Measurements from ENCODE around the gene MORN4.
"Not testable (repeated sequence)": the region's sequence is repeated elsewhere in the genome, so short reads cannot be mapped to it uniquely, and the experiment has no call there.

Gene MORN4

DNA sequence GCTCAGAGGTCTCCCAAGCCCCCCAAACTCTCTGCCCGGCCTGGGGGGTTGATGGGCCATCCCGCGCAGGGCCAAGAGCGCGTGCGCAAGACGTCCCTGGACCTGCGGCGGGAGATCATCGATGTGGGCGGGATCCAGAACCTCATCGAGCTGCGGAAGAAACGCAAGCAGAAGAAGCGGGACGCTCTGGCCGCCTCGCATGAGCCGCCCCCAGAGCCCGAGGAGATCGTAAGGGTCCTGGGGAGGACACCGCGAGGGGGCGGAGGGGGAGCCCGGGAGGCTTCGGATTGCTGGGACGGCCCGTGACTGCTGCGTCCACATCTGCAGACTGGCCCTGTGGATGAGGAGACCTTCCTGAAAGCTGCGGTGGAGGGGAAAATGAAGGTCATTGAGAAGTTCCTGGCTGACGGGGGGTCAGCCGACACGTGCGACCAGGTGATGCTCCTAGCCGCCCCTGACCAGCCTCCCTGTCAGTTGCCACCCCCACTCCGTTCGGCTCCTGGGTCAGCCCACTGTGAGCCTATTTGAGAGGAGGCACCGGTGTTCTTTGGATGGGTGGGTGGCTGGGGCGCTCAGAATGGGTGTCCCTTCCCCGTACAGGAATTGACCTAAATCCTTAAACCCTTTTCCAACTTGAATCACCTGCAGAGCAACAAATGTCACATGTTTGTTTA, 55.0 kb downstream of the MORN4 start:
- no peak for TF ChIP-seq LEF1 (IDR thresholded peaks at IDR 0.05; ENCODE audit: borderline replicate concordance)
- no peak for TF ChIP-seq SUZ12 (IDR thresholded peaks at IDR 0.05)
- no peak for TF ChIP-seq SP1 (IDR thresholded peaks at IDR 0.05)
- TF ChIP-seq HDGF (IDR thresholded peaks at IDR 0.05; ENCODE audit: borderline replicate concordance), result no peak
- no peak for TF ChIP-seq L3MBTL2 (conservative IDR thresholded peaks at IDR 0.05)
- TF ChIP-seq TARDBP (IDR thresholded peaks at IDR 0.05), result no peak
- TF ChIP-seq FOXA1 (IDR thresholded peaks at IDR 0.05), result no peak
- no peak for TF ChIP-seq BHLHE40 (IDR thresholded peaks at IDR 0.05; ENCODE audit: borderline replicate concordance)
- TF ChIP-seq NFRKB (IDR thresholded peaks at IDR 0.05), result no peak
- POLR2A ChIA-PET, result no interaction called here
- CTCF ChIA-PET, result no interaction called here

GRCh38 chr10:97577701-97578100, 55.6 kb downstream of the MORN4 start:
- DNase-seq (ENCODE audit: extremely low spot score), result no peak
- CTCF ChIA-PET, result no interaction called here
- TF ChIP-seq SUZ12 (IDR thresholded peaks at IDR 0.05) (no peak), FOXA1 (IDR thresholded peaks at IDR 0.05) (no peak), BHLHE40 (IDR thresholded peaks at IDR 0.05; ENCODE audit: borderline replicate concordance) (no peak), TARDBP (IDR thresholded peaks at IDR 0.05) (no peak), FOXK2 (IDR thresholded peaks at IDR 0.05) (no peak), FOXM1 (IDR thresholded peaks at IDR 0.05; ENCODE audit: borderline replicate concordance) (no peak), HDGF (IDR thresholded peaks at IDR 0.05; ENCODE audit: borderline replicate concordance) (no peak), SP1 (IDR thresholded peaks at IDR 0.05) (no peak), ELF4 (IDR thresholded peaks at IDR 0.05) (no peak), L3MBTL2 (conservative IDR thresholded peaks at IDR 0.05) (no peak), PKNOX1 (IDR thresholded peaks at IDR 0.05) (no peak)
- POLR2A ChIA-PET, result interaction anchor here (0.9 kb wide), 1 partner anchor 26 kb away, joined by 3 read pairs; no protein-coding TSS in a partner anchor

More for the DNA sequence above, 55.0 kb downstream of the MORN4 start:
- DNase-seq (ENCODE audit: extremely low spot score), result no peak

- ChIA-PET CTCF (interaction anchor here (0.8 to 1.6 kb wide), 2 partner anchors 15 to 23 kb away, joined by 3 to 5 read pairs; no protein-coding TSS in a partner anchor), POLR2A (interaction anchor here (0.9 kb wide), 1 partner anchor 112 kb away, joined by 4 read pairs; no protein-coding TSS in a partner anchor)
- not testable (repeated sequence) for DNase-seq (ENCODE audit: extremely low spot score)
Measured at GRCh38 chr10:97576487-97576886, 56.8 kb downstream of the MORN4 start.

DNA sequence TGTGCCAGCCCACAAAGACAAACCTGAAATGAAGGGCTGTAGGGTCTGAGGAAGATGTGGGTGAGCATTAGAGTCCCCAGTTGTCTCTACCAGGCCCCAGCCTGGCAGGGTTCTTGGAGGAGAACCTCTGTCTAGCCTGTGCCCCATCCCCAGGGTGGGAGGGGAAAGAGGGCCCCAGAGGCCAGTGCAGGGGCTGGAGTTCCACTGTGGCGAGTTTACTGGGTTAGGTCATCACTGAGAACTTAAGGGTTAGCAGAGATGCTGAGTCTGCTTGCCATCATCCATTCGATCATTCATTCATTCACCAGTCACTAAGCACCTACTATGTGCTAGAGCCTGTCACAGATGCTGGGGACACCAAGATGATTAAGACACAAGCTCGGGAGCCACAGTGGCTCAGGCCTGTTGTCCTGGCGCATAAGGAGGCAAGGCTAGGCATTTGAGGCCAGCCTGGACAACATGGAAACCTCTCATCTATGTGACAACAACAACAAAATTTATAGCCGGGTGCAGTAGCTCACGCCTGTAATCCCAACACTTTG, 58.1 kb downstream of the MORN4 start:
- CTCF ChIA-PET, result no interaction called here
- DNase-seq (ENCODE audit: extremely low spot score), result no peak
- POLR2A ChIA-PET, result no interaction called here
- TF ChIP-seq CTBP1 (IDR thresholded peaks at IDR 0.05; ENCODE audit: borderline replicate concordance) (no peak), BHLHE40 (IDR thresholded peaks at IDR 0.05; ENCODE audit: borderline replicate concordance) (no peak), LEF1 (IDR thresholded peaks at IDR 0.05; ENCODE audit: borderline replicate concordance) (no peak), ELF4 (IDR thresholded peaks at IDR 0.05) (no peak), L3MBTL2 (conservative IDR thresholded peaks at IDR 0.05) (no peak), FOXM1 (IDR thresholded peaks at IDR 0.05; ENCODE audit: borderline replicate concordance) (no peak), HDGF (IDR thresholded peaks at IDR 0.05; ENCODE audit: borderline replicate concordance) (no peak), PKNOX1 (IDR thresholded peaks at IDR 0.05) (no peak), SUZ12 (IDR thresholded peaks at IDR 0.05) (no peak), FOXA1 (IDR thresholded peaks at IDR 0.05) (no peak), ZNF384 (IDR thresholded peaks at IDR 0.05) (no peak), SP1 (IDR thresholded peaks at IDR 0.05) (no peak), FOXK2 (IDR thresholded peaks at IDR 0.05) (no peak)

- CTCF ChIA-PET, result no interaction called here
- POLR2A ChIA-PET, result no interaction called here
- DNase-seq (ENCODE audit: extremely low spot score), result no peak
- TF ChIP-seq CTBP1 (IDR thresholded peaks at IDR 0.05; ENCODE audit: borderline replicate concordance) (no peak), PKNOX1 (IDR thresholded peaks at IDR 0.05) (no peak), L3MBTL2 (conservative IDR thresholded peaks at IDR 0.05) (no peak), ELF4 (IDR thresholded peaks at IDR 0.05) (no peak), LEF1 (IDR thresholded peaks at IDR 0.05; ENCODE audit: borderline replicate concordance) (no peak), BHLHE40 (IDR thresholded peaks at IDR 0.05; ENCODE audit: borderline replicate concordance) (no peak), SUZ12 (IDR thresholded peaks at IDR 0.05) (no peak)
Measured at GRCh38 chr10:97574374-97575126, 58.8 kb downstream of the MORN4 start.

DNA sequence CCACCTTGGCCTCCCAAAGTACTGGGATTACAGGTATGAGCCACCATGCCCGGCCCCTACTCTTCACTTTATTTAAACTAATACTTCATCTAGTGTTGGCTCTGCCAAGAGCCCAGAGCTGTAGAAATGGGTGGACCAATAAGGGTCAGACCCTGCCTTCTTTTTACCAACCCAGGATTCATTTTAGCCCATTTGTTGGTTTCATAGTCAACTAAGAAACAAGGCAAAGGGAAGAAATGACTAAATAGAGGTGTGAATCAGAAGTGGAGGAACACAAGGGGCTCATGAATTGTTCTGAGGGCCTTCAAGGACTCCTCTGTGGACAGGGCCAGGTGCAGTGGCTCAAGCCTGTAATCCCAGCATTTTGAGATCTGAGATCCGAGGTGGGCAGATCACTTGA, 59.6 kb downstream of the MORN4 start:
- ChIA-PET POLR2A (no interaction called here), CTCF (no interaction called here)
- no peak for DNase-seq (ENCODE audit: extremely low spot score)
- TF ChIP-seq ELF4 (IDR thresholded peaks at IDR 0.05) (no peak), ZNF384 (IDR thresholded peaks at IDR 0.05) (no peak), PKNOX1 (IDR thresholded peaks at IDR 0.05) (no peak), NFRKB (IDR thresholded peaks at IDR 0.05) (no peak), LEF1 (IDR thresholded peaks at IDR 0.05; ENCODE audit: borderline replicate concordance) (no peak), HDGF (IDR thresholded peaks at IDR 0.05; ENCODE audit: borderline replicate concordance) (no peak), L3MBTL2 (conservative IDR thresholded peaks at IDR 0.05) (no peak), FOXK2 (IDR thresholded peaks at IDR 0.05) (no peak), SP1 (IDR thresholded peaks at IDR 0.05) (no peak), BHLHE40 (IDR thresholded peaks at IDR 0.05; ENCODE audit: borderline replicate concordance) (no peak), SUZ12 (IDR thresholded peaks at IDR 0.05) (no peak), FOXM1 (IDR thresholded peaks at IDR 0.05; ENCODE audit: borderline replicate concordance) (no peak), FOXA1 (IDR thresholded peaks at IDR 0.05) (no peak), TARDBP (IDR thresholded peaks at IDR 0.05) (no peak)
